A673 (cell line): ENCODE measurements around the gene POFUT1.

Experiments
- EZH2 ChIP-seq: fragments of 200-600 bp; sonication (generic); IDR thresholded peaks from 2 replicates; pipeline ENCODE4 v1.6.1; 2017; ENCODE audit warnings: borderline replicate concordance, low read depth, mild to moderate bottlenecking, mixed read lengths, antibody characterized with exemption, low read length; ENCODE audit not compliant: poor library complexity, severe bottlenecking
- TF ChIP-seq, protein P1 (sequence below): fragments of 300-800, 200-600 bp; sonication (generic); conservative IDR thresholded peaks from 2 replicates; pipeline ENCODE4 v1.5.1; 2017; ENCODE audit warnings: low read depth, mild to moderate bottlenecking, antibody characterized with exemption, low read length, moderate library complexity, mixed read lengths

DNA sequence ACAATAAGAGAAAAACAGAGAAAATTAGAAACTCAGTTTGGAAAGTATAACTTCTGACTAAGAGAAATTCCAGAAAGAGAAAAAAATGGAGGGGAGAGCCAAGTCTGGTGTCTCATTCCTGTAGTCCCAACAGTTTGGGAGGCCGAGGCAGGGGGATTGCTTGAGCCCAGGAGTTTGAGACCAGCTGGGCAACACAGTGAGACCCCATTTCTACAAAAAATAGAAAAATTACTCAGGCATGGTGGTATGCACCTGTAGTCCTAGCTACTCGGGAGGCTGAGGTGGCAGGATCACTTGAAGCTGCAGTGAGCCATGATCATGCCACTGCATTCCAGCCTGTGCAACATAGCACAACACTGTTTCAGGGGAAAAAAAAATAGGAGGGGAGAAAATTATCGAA lies 66.7 kb downstream of the POFUT1 start:
- no peak for TF ChIP-seq EZH2
- TF ChIP-seq, protein P1, sequence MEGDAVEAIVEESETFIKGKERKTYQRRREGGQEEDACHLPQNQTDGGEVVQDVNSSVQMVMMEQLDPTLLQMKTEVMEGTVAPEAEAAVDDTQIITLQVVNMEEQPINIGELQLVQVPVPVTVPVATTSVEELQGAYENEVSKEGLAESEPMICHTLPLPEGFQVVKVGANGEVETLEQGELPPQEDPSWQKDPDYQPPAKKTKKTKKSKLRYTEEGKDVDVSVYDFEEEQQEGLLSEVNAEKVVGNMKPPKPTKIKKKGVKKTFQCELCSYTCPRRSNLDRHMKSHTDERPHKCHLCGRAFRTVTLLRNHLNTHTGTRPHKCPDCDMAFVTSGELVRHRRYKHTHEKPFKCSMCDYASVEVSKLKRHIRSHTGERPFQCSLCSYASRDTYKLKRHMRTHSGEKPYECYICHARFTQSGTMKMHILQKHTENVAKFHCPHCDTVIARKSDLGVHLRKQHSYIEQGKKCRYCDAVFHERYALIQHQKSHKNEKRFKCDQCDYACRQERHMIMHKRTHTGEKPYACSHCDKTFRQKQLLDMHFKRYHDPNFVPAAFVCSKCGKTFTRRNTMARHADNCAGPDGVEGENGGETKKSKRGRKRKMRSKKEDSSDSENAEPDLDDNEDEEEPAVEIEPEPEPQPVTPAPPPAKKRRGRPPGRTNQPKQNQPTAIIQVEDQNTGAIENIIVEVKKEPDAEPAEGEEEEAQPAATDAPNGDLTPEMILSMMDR: no peak
